ENCODE data around the gene LRRC8E.

GRCh38 chr19:7872306-7873204 lies 15.8 kb upstream of the LRRC8E start:
- TF ChIP-seq EZH2 (IDR thresholded peaks at IDR 0.05; ENCODE audit: insufficient read depth, low read length), result no peak
- TF ChIP-seq, protein P1, sequence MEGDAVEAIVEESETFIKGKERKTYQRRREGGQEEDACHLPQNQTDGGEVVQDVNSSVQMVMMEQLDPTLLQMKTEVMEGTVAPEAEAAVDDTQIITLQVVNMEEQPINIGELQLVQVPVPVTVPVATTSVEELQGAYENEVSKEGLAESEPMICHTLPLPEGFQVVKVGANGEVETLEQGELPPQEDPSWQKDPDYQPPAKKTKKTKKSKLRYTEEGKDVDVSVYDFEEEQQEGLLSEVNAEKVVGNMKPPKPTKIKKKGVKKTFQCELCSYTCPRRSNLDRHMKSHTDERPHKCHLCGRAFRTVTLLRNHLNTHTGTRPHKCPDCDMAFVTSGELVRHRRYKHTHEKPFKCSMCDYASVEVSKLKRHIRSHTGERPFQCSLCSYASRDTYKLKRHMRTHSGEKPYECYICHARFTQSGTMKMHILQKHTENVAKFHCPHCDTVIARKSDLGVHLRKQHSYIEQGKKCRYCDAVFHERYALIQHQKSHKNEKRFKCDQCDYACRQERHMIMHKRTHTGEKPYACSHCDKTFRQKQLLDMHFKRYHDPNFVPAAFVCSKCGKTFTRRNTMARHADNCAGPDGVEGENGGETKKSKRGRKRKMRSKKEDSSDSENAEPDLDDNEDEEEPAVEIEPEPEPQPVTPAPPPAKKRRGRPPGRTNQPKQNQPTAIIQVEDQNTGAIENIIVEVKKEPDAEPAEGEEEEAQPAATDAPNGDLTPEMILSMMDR (IDR thresholded peaks at IDR 0.05; ENCODE audit: insufficient read depth, low read depth, low read length), result no peak

All from astrocyte (in vitro differentiated cells and primary cell).